Right hindlimb (tissue), 1 donor: ENCODE measurements around the gene SENP5.
"Not testable (repeated sequence)": the region's sequence is repeated elsewhere in the genome, so short reads cannot be mapped to it uniquely, and the experiment has no call there.

Source experiments
- DNase-seq: peaks from one replicate; pipeline ENCODE4 v3.0.0-alpha.2; 2018

The SENP5 gene

DNA sequence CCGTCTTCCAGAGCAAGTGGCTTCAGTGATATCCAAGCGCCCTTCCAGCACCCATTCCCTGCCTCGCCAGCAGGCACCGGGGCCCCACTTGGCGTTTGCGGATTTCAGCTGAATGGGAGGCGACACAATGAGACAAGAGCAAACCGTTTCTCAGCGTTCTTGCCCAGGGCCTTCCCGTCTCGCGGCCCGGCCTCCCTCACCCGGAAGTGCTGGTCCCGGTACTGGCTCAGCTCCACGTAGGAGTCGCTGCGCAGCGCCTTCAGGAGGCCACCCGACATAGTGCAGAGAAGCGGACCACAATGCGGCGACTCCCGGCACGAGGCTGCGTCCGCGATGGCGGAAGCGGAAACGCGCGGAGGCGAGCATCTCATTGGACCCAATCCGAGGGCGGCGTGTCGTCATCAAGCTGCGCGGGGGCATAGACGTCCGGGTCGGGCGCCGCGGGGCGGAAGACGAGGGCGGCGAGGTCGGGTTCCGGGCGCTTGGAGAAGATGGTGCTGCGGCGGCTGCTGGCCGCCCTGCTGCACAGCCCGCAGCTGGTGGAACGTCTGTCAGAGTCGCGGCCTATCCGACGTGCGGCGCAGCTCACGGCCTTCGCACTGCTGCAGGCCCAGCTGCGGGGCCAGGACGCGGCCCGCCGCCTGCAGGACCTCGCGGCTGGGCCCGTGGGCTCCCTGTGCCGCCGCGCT is 74.7 kb downstream of the SENP5 start, which contains the start of gene NCBP2:
Gene NCBP2 (minus strand): TSS at position 303 of the 689 bp plus-strand sequence. CDS start 25 bp downstream, at position 278.
- DNase-seq: peak; percentile 98

GRCh38 chr3:196942915-196943277 is 75.2 kb downstream of the SENP5 start:
- no peak for DNase-seq

- not testable (repeated sequence) for DNase-seq
Observed at GRCh38 chr3:196944037-196944790, 76.5 kb downstream of the SENP5 start.

GRCh38 chr3:196947136-196947859 is 79.6 kb downstream of the SENP5 start:
- DNase-seq: no peak

DNA sequence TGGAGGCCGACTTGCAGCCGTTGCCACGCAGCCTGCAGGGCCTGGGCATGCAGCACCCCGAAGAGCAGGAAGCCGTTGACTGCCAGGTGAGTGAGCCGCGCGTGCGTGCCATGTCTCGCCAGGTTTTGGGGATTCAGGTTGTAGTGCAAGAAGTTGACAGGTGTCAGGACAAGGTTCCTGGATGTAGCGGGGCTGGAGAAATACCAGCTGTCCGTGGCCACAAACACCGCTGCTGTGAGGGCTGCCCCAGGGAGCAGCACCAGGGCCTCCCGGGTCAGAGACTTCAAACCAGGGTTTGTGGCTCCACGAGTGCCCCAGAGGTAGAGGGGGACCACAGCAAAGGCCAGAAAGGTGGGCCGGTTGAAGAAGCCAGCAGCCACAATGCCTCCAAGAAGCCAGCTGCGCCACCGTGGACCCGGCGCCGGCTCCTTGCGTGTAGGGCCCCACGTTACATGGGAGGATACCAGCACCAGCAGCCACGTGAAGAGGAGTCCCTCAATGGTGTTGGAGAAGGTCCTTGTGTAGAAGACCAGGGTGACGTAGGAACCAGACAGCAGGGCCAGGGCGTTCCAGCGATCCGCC is 80.2 kb downstream of the SENP5 start:
- no peak for DNase-seq

- no peak for DNase-seq
Observed at GRCh38 chr3:196948442-196949284, 80.9 kb downstream of the SENP5 start.

GRCh38 chr3:196949285-196949619 is 81.5 kb downstream of the SENP5 start:
- no peak for DNase-seq

- DNase-seq: no peak
Observed at GRCh38 chr3:196949750-196950149, 82.0 kb downstream of the SENP5 start.

DNA sequence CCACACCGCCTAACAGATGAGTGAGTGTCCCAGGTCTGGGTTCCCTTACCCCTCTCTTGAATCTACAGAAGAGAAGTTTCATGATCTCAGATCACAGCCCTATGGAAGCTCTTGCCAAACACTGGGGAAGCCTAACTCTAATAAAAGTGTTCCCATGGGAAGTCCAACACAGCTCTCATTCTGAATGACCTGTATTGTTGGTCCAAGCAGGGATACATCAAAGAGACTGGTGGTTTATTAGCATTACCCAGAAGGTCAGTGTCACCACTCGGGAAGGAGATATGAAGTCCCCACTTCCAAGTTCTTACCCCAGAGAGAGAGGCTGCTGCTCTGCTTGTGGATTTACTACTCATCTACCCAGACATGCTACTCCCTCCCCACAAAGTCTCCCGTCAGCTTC is 83.7 kb downstream of the SENP5 start:
- DNase-seq: no peak

DNA sequence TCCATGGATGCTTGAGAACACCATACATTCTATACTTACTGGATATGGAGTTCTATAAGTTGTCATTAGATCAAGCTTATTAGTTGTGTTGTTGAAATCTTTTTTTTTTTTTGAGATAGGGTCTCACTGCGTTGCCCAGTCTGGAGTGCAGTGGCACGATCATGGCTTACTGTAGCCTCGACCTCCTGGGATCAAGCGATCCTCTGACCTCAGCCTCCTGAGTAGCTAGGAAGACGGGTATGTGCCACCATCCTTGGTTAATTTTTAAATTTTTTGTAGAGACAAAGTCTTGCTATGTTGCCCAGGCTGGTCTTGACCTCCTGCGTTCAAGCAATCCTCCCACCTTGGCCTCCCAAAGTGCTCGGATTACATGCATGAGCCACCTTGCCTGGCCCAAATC is 87.1 kb downstream of the SENP5 start:
- DNase-seq: no peak

GRCh38 chr3:196962108-196962929 is 94.6 kb downstream of the SENP5 start:
- no peak for DNase-seq

DNA sequence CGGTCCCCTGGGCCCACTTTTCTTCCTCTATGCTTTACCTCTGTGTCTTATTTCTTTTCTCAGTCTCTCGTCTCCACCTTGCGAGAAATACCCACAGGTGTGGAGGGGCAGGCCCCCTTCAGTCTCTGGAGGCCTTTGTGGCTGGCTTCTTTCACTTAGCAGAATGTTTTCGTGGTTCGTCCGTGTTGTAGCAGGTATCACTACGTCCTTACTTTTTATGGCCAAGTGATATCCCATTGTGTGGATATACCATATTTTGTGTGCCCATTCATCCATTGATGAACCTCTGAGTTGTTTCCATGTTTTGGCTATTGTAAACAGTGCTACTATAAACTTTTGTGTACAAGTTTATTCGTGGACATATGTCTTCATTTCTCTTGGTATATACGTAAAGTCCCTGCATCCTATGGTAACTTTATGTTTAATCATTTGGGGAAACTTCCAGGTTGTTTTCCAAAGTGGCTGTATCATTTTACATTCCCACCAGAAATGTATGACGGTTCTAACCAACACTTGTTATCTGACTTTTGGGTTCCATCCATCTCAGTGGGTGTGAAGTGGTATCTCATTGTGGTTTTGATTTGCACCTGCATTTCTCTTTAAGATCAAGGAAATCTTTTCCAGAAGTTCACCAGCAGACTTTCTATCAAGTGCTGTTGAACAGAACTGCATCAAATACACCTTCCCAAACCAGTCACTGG is 95.4 kb downstream of the SENP5 start:
- no peak for DNase-seq

- DNase-seq: no peak
Observed at GRCh38 chr3:196963631-196963953, 95.9 kb downstream of the SENP5 start.

- no peak for DNase-seq
Observed at GRCh38 chr3:196965112-196965803, 97.5 kb downstream of the SENP5 start.

DNA sequence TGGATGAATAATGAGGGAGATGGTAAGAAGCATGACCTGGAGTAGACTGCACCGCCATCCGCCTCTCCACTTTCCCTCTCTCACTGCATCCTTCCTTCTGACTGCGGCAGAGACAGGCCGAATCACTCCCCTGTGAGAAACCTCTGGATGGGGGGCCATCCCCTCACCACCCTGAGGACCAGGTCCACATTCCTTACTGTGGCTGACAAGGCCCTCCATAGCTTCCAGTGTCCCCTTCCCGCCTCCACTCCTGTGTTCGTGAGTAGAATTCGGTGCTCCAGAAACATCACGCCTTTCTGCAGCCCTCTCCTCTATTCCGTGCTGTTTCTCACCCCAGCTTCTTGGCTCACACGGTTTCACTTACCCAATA is 98.1 kb downstream of the SENP5 start:
- no peak for DNase-seq

- no peak for DNase-seq
Observed at GRCh38 chr3:196966526-196967401, 99.0 kb downstream of the SENP5 start.

DNA sequence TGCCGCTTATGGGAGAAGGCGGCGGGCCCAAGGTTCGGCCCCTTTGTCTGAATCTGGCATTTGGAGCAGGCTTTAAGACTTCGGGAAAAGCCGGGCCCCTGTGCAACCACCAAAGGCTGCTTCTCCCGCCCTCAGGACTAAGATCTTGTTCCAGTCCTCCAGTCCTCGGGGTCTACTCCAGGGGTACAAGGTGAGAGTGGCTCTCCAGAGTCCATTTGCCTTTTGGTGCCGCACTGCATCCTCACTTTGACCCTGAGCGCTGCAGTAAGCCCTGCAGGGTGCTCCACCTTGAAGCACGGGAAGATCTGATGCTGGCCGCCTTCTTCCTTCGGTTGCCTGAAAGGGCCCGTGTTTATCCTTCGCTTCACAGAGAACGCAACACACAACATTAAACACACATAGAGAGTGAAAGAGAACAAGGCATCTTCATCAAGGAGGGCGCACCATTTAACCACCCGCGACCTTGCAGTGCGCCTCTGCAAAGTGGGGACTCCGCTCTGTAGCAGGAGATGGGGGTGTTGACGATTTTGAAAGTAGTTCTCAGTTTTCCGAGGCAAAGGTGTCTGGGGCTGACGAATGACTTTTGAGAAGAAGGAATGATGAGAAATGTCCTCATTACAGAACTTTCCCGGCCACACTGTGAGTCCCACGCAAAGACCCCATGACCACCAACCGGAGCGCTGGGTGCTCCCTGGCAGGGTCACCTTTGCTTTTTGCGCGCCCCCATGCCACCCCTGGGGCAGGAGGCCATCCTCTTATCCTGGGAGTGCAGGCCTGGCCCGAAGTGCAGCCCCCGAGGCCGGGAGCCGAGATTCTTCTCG is 99.9 kb downstream of the SENP5 start:
- no peak for DNase-seq
